Adrenal gland (tissue), 5 donors: ENCODE measurements around the gene TCEAL8.

ENCODE experiments used
- CTCF ChIP-seq, 6 experiments: fragments of 450-650 bp in 4 of 6; fragments of 200-600 bp in 2 of 6; sonication (generic) in 1 of 6; IDR thresholded peaks; 1 replicate in 5 of 6; 2 replicates in 1 of 6; pipeline versions ENCODE4 v1.5.1 to v1.8.0; 2016 to 2021; ENCODE audit warnings: antibody characterized with exemption in 6 of 6, mild to moderate bottlenecking in 2 of 6, moderate library complexity in 1 of 6
- POLR2A ChIP-seq, 2 donors: fragments of 450-650 bp; IDR thresholded peaks; one replicate each; pipeline ENCODE4 v1.6.1; 2017; ENCODE audit warnings: antibody characterized with exemption in 2 of 2, mild to moderate bottlenecking in 2 of 2, moderate library complexity in 1 of 2
- donor health status: DM: no; HTN: no; CAD: no.

GRCh38 chrX:103214870-103215424, 40.0 kb downstream of the TCEAL8 start, which contains the start of gene BEX4:
- TF ChIP-seq CTCF (IDR thresholded peaks at IDR 0.05) (no peak), POLR2A (IDR thresholded peaks at IDR 0.05) (peak; percentile 91 to 93)
